ENCODE measurements around the gene NAXD.
"Not testable (repeated sequence)": the region's sequence is repeated elsewhere in the genome, so short reads cannot be mapped to it uniquely, and the experiment has no call there.

Gene NAXD

DNA sequence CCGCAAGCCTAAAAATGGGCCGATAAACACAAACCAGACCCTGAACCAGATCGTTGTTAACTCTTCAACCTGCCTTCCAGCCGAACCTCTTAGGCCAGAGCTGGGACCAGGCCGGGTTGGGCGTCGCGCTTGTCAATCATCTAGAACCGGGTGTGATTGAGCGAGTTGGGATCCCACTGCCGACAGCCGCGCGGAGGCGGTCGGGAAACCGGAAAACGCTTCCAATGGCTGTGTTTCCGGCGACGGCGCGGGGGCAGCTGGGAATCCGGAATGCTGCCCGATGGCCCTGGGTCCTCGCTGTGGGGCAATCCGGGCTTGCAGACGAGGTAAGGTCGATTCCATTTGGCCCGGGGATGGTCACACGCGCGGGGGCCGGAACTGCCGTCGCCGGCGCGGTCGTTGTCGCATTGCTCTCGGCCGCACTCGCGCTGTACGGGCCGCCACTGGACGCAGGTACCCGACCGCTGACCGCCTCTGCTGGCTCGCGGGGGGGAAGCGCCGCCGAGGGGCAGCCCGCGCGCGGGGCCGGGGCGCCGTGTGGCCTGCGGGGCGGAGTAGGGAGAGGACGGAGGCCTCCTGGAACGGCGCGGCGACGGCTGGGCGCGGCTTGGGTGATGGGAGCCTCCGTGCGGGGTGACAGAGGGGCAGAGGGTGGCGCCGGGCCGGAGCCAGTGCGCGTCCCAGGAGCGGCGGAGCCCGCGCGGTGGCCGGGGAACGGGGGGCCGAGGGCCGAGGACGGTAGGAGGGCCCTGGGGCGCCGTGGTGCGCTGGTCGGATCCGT lies at the start of gene NAXD:
Gene NAXD (plus strand): TSS at position 224 of the 781 bp plus-strand sequence. CDS start 57 bp downstream, at position 281.
- DNase-seq (ENCODE audit: low read depth), result peak; percentile 60

DNA sequence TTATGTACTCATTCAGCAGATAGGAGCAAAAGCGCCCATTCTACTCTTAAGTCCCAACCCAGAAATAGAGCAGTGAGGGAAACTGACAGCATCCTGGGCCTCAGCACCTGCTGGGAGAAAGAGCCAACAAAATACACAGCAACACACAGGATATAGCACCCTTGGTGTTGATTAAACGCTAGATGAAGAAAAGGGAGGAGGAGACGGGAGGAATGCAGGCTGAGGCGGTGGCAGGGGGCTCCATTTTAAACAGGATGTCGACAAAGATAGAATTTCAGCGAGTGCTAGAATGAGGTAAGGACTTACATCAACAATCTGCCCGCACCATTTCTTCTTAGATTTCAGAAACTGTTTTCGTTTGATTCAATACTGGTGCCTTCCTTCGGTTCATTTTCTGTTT lies 49.2 kb upstream of the NAXD start:
- no peak for DNase-seq (ENCODE audit: low read depth)

- DNase-seq (ENCODE audit: low read depth), result no peak
Measured at GRCh38 chr13:110568612-110569011, 46.7 kb upstream of the NAXD start.

DNA sequence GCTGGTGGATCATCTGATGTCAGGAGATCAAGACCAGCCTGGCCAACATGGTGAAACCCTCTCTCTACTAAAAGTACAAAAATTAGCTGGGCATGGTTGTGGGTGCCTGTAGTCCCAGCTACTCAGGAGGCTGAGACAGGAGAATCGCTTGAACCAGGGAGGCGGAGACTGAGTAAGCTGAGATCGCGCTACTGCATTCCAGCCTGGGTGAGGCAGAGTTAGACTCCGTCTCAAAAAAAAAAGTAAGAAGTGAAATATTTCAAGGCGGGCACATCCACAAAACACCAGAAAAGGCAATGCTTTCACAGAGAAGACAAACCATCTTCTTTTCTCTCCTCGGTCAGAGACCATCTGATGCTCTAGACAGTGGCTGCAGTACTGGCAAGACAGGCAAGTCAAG lies 45.4 kb upstream of the NAXD start:
- DNase-seq (ENCODE audit: low read depth), result not testable (repeated sequence)

GRCh38 chr13:110570886-110571285 lies 44.5 kb upstream of the NAXD start:
- no peak for DNase-seq (ENCODE audit: low read depth)

DNA sequence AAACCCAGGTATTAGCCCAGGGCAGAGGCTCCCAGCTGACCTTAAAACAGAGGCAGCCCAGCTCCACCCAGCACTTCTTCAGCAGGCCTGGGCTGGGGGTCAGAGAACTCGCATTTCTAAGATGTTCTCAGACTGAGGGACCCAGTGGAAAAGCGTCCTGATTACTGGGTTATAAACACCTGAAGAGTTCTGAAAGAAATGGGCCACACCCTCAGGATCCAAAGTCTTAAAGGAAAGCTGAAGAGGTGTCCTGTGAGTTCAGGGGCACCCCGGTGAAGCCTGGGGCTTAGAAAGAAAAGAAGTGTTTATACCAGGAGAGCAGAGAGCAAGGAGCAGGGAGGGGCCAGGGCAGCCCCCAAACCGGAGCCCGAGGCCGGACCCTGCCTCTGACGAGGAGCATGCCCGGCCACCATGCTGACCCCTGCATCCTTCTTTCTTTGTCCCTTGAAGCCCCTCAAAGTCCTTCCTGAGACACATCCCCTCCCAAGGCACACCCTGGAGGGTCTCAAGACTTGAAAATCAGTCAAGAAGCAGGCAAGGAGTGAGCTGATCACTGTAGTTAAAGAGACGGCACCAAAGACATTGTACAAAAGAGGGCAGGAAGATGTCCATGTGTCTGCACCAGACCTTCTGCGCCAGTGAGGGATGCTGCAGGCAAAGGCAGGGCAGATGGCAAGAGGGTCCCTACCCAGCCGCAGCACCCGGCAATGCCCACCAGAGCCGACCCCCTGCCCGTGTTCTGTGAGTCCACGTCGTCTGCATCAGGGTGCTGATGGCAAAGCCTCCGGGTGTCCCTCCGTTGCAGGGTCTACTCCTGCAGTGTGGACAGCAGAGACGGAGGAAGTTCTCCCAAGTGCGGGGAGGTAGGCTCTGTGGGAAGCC lies 43.2 kb upstream of the NAXD start:
- no peak for DNase-seq (ENCODE audit: low read depth)

DNA sequence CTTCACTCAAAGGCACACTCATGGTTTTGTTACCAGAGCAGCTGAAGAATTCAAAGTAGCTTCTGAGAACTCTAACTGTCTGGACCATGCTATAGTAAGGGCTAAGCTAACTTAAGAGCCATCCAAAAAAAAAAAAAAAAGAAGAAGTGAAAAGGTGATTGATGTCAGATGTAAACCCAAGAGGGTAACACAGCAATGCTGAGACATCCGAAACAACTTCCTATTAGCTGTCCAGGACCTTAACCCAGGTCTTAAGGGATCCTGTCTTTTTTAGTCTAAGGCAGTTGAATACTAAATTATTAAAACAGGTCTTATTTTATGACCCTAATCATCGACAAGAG lies 42.6 kb upstream of the NAXD start:
- no peak for DNase-seq (ENCODE audit: low read depth)

DNA sequence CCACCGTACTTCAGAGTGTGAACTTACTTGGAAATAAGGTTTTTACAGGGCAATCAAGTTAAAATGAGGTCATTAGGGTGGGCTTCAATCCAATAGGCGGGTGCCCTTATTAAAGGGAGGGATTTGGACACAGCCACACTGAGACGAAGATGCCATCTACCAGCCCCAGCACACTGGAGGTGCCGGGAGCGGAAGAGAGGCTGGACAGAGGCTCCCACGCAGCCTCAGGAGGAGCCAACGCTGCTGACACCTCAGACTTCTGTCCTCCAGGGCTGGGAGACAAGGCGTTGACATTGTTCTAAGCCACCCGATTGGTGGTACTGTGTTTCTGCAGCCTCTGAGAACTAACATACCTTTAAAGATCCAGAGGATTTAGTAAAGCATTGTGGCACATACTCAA lies 41.2 kb upstream of the NAXD start:
- no peak for DNase-seq (ENCODE audit: low read depth)

DNA sequence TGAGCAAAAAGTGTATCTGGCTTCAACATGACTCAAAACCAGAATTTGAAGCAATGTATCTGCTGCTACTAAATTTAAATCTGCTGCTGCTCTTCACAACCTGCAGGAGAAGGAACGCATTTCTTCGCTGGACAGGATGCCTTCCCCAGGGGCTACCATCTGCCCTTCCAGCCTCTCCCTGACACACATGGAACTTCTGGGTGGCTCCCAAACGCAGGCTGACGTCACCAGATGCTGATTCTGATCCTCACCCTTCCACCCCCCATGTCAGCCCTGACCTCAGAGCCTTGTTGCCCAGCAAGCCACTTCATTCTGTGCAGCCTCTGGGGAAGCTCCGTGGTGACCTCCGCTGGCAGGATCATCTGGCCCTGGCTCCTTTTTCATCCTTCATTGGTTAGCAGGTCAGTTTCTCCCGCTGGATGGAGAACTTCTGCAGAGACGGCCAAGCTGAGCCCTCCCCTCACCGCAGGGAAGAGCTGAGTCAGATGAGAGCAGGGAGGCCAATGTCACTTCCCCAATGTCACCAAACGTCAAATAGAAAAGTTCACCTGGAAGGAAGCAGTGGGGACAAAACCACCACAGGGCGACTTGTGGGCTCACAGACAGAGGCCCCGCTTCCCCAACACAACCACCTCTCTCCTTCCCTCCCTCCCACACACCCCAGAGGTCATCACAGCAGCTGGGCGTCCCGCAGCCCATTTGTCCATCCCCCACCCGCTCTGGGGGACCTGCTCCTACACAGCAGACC lies 39.8 kb upstream of the NAXD start:
- no peak for DNase-seq (ENCODE audit: low read depth)

DNA sequence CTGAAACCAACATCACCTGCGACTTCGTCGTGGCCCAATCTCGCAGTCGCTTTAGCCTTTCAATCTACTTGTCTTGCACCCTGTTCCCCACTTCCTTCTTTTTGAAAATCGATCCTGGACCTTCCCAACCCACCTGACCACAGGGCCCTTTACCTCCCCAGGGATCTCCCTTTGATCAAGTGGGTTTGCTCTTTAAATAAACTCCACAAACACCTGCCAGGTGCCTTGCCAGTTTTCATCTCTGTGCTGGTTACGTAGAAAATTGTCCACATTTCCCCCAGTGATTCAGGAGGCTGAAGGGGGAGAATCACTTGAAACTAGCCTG lies 39.3 kb upstream of the NAXD start:
- DNase-seq (ENCODE audit: low read depth), result no peak

DNA sequence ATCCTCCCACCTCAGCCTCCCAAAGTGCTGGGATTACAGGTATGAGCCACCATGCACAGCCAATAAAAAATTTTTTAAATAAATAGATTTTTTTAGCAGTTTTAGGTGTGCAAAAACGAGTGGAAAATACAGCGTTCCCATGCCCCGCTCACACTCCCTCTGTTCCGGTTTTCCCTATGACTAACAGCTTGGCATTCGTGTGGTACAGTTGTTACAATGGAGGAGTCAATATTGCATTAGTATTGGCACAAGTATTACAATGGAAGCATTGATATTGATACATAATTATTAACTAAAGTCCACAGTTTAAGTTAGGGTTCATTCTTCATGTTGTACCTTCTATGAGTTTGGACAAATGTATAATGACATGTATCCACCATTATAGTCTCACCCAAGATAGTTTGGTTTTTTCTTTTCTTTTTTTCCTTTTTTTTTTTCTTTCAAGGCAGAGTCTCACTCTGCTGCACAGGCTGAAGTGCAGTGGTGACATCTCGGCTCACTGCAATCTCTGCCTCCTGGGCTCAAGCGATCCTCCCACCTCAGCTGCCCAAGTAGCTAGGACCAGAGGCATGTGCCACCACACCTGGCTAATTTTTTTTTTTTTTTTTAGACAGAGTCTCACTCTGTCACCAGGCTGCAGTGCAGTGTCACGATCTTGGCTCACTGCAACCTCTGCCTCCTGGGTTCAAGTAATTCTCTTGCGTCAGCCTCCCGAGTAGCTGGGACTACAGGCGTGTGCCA lies 38.4 kb upstream of the NAXD start:
- no peak for DNase-seq (ENCODE audit: low read depth)

- DNase-seq (ENCODE audit: low read depth), result no peak
Measured at GRCh38 chr13:110578363-110578762, 37.0 kb upstream of the NAXD start.

GRCh38 chr13:110580800-110581199 lies 34.5 kb upstream of the NAXD start:
- no peak for DNase-seq (ENCODE audit: low read depth)

GRCh38 chr13:110581506-110582185 lies 33.7 kb upstream of the NAXD start:
- DNase-seq (ENCODE audit: low read depth), result no peak

DNA sequence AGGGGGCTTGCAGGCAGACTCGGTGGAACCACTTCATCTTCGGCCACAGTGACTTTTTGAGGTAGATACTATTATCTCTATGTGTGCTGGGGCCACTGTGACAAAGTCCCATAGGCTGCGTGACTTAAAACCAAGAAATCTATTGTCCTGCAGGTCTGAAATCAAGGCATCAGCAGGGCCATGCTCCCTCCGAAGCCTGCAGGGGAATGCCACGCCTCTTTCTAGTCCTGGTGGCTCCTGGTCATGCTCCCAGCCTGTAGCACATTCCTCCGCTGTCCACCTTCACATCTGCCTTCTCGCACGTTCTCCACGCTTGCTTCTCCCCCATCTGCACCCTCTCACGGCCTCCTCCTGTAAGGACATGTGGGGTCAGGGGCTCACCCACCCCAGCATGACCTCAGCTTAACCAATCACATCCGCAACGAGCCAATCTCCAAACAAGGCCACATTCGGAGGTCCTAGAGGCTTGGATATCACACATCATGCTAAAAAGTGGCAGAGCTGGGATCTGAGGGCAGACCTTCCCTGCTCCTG lies 32.9 kb upstream of the NAXD start:
- no peak for DNase-seq (ENCODE audit: low read depth)

GRCh38 chr13:110583178-110583865 lies 32.0 kb upstream of the NAXD start:
- DNase-seq (ENCODE audit: low read depth), result no peak

DNA sequence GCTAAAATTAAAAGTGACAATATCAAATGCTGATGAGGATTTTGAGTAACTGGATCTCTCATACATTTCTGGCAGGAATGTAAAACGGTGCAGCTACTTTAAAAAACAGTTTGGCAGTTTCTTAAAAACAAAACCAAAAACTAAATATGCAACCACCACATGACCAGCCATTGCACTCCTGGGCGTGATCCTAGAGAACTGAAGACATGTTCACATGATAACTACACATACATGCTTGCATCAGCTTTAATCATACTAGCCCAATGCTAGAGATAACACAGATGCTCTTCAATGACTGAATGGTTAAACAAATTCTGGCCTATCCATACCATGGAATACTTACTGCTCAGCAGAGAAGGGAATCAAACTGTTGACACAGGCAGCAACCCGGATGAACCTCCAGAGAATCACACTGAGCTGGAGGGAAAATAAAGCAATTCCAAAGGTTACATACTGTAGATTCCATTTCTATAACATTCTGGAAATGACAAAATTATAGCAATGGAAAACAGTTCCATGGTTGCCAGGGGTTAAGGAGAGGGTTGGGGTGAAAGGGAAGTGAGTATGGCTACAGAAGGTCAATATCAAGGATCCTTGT lies 25.5 kb upstream of the NAXD start:
- DNase-seq (ENCODE audit: low read depth), result no peak

- DNase-seq (ENCODE audit: low read depth), result no peak
Measured at GRCh38 chr13:110590577-110590976, 24.8 kb upstream of the NAXD start.

DNA sequence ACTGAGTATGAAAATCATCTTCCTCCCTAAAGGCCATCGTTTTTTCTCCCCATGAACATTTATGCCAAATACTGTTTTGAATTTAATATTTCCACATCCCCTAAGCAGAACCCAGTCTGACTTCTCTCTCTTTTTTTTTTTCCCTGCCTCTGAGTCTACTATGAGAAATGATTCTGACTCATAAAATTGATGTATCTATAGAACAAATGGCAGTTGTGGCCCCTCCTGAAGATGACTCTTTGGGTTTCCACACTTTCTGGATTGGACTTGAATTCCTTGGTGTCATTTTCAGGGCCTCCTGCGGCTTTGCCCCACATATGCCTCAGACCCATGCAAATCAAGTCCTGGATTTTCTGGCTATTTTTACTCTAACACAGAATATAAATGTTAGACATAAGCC lies 22.7 kb upstream of the NAXD start:
- DNase-seq (ENCODE audit: low read depth), result no peak

DNA sequence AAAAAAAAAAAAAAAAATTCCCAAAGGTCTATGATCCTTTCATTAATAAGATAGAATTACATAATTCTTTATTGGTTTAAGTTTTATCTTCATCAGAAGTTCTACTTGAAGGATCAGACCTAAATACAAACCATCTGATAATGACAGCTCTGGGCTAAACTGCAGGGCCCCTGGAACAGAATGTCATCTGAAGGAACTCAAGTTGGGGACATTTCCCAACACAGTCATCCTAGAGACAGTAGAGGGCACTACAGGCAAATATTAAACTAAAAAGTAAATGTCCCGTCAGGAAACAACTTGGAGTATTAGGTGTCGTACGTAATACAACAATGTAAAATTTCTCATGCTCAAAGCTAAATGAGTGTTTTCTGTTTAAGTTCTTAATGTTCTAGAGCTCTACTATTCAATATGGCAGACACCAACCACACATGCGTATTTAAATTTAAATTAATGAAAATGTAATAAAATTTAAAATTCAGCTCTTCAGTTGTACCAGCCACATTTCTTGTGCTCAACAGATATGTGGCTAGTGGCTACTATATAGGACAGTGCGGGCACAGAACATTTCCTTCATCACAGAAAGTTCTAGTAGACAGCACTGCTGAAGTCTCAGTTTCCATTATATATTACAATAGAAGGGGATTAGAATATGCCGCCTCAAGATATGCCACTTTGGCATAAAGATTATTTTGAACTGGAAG lies 21.8 kb upstream of the NAXD start:
- no peak for DNase-seq (ENCODE audit: low read depth)

Data from activated T-cell treated with anti-CD3 and anti-CD28 coated beads for 1 hour (primary cell).